Skeletal muscle satellite cell (primary cell): Measurements from ENCODE around the gene AQP12A. TPM values are rescaled to one million over a fixed set of nuclear protein-coding genes. Genes with fewer than 3 reads are reported as not detected.
"Not testable (repeated sequence)": the region's sequence is repeated elsewhere in the genome, so short reads cannot be mapped to it uniquely, and the experiment has no call there.

Source experiments
- H3K27me3 ChIP-seq: 2 replicates; pipeline ENCODE4 v1.7.0; 2013; ENCODE audit warnings: low read length; ENCODE audit not compliant: control insufficient read depth, insufficient read depth
- H3K36me3 ChIP-seq: 2 replicates; pipeline ENCODE4 v1.7.0; 2013; ENCODE audit warnings: mild to moderate bottlenecking, control low read depth, low read length; ENCODE audit not compliant: insufficient read depth
- H3K4me1 ChIP-seq: 2 replicates; pipeline ENCODE4 v1.7.0; 2013; ENCODE audit warnings: low read length; ENCODE audit not compliant: control insufficient read depth, insufficient read depth
- H3K4me2 ChIP-seq: 2 replicates; pipeline ENCODE4 v1.7.0; 2013; ENCODE audit warnings: mild to moderate bottlenecking, low read length
- H3K4me3 ChIP-seq: 2 replicates; pipeline ENCODE4 v1.7.0; 2013; ENCODE audit warnings: low read length
- H3K9ac ChIP-seq: 2 replicates; pipeline ENCODE4 v1.7.0; 2013; ENCODE audit warnings: mild to moderate bottlenecking, low read depth, low read length, moderate library complexity
- H3K9me3 ChIP-seq: replicated peaks from 2 replicates; pipeline ENCODE4 v1.7.0; 2013; ENCODE audit warnings: mild to moderate bottlenecking, control low read depth, low read length
- total RNA-seq: library from RNA; depleted of rRNA; stranded (reverse); fragments of >200 nt; gene quantifications from 2 replicates; pipeline ENCODE4 v1.2.3, GENCODE V29; 2012; rRNA removed

AQP12A gene, protein sequence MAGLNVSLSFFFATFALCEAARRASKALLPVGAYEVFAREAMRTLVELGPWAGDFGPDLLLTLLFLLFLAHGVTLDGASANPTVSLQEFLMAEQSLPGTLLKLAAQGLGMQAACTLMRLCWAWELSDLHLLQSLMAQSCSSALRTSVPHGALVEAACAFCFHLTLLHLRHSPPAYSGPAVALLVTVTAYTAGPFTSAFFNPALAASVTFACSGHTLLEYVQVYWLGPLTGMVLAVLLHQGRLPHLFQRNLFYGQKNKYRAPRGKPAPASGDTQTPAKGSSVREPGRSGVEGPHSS
- total RNA-seq, result not detected in 2 replicates

DNA sequence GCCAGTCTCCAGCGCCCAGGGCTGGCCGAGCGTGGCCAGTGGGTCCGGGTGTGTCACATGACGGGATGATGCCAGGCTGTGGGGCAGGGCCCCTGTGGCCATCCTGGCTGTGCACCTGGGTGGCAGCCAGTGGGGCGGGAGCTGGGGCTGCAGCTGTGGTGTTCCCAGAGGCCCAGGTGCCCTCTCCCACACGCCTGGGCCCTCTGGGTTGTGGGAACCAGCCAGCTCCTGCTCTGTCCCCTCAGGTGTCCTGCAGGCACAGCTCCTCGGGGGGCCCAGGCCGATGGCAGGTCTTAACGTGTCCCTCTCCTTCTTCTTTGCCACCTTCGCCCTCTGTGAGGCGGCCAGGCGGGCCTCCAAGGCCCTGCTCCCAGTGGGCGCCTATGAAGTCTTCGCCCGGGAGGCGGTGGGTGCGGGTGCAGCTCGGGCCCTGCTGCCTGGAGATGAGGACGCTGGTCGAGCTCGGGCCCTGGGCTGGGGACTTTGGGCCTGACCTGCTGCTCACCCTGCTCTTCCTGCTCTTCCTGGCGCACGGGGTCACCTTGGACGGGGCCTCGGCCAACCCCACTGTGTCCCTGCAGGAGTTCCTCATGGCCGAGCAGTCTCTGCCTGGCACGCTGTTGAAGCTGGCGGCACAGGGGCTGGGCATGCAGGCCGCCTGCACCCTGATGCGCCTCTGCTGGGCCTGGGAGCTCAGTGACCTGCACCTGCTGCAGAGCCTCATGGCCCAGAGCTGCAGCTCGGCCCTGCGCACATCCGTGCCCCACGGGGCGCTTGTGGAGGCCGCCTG lies at the start of gene AQP12A:
AQP12A (plus strand) TSS at position 236 of the 790 bp plus-strand sequence; CDS start at position 284, 48 bp downstream.
- not testable (repeated sequence) for H3K9ac ChIP-seq, H3K4me1 ChIP-seq, H3K36me3 ChIP-seq, H3K4me3 ChIP-seq, H3K9me3 ChIP-seq, H3K27me3 ChIP-seq, H3K4me2 ChIP-seq

DNA sequence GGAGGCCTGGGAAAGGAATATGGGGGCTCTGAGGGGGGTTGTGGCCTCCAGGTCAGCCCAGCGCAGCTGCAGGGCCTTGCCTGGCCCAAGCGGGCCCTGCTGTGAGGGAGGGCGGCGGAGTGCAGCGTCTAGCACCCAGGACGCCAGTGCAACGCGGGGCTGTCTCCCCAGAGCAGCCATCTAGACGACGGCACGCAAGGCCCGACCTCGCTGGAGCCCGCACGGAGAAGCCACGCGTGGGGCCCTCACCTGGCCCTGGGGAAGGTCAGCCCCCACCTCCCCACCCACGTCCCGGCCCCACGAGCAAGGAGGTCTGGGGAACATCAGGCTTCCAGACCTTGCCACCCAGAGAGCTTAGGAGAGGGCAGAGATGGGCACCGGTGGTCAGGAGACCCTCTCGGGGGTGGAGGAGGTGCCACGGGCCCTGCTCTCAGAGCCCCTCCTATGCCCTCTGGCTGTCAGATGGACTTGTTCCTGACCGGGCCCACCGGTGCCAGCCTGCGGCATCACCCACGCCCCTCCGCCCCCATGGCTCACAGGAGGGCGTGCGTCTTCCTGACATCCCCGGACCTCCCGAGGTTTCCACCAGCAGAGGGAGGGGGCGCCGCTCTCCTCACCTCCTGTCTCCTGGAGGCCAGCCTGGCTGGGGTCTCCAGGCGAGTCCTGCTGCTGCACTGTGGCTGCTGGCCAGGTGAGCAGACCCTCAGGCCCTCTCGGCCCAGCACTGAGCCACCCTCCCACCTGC lies 49.4 kb upstream of the AQP12A start:
- H3K9me3 ChIP-seq, result no peaks in the 10 kb centered on the region
- H3K27me3 ChIP-seq, result peaks cover 58% of the 10 kb centered on the region
- no peaks in the 10 kb centered on the region for H3K4me1 ChIP-seq
- no peaks in the 10 kb centered on the region for H3K36me3 ChIP-seq
- no peak overlapping the region for H3K4me2 ChIP-seq
- no peak overlapping the region for H3K9ac ChIP-seq
- no peak overlapping the region for H3K4me3 ChIP-seq

DNA sequence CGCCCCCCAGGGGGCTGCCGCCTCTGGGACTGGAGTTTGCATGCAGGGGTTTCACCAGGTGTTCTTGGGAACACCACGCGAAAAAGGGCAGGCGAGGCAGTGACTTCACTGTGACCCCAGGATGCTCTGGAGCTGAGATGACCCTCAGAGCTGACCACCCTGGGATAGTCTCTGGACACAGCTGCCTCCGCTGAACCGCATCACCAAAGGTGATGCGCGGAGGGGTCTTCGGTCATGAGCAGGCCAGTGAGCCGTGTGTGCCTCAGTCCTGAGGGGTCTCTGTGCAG lies 48.9 kb upstream of the AQP12A start:
- H3K36me3 ChIP-seq, result no peaks in the 10 kb centered on the region
- no peak overlapping the region for H3K4me2 ChIP-seq
- H3K4me3 ChIP-seq, result no peak overlapping the region
- peaks cover 60% of the 10 kb centered on the region for H3K27me3 ChIP-seq
- H3K9ac ChIP-seq, result no peak overlapping the region
- H3K4me1 ChIP-seq, result no peaks in the 10 kb centered on the region
- H3K9me3 ChIP-seq, result no peaks in the 10 kb centered on the region

DNA sequence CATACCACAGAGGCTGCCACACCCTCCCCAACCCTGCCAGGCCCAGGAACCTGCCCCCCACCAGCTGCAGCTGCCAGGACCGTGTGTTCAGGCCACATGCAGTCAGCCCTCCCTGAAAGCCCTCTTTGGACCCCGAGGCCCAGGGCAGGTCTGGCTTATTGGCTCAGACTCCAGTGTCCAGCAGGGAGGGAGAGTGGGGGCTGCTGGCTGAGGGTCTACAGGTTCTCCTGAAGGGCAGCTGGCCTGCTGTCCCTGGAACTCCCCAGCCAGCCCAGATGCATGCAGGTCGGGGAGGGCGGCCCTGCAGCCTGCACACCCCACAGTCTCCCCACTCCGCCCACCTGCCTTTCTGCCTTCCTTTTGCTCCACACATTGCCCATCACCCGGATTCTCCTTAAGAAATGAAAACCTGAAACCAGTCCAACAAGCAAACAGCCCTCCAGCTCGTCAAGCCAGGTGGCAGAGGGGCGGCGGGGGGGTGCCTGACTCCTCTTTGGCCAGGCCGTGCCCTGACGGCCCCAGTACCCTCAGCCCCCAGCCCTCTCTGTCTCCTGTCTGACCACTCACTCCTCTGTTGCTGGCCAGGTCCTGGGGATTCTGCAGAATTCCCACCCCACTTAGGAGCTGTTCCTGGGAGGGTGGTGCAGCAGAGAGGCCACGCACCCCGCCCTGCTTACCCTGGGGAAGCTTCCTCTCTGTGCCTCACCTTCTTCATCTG lies 48.4 kb upstream of the AQP12A start:
- Histone ChIP-seq H3K4me2 (no peak overlapping the region), H3K9me3 (no peaks in the 10 kb centered on the region), H3K4me1 (no peaks in the 10 kb centered on the region), H3K27me3 (peaks cover 60% of the 10 kb centered on the region), H3K9ac (no peak overlapping the region), H3K4me3 (no peak overlapping the region), H3K36me3 (no peaks in the 10 kb centered on the region)

DNA sequence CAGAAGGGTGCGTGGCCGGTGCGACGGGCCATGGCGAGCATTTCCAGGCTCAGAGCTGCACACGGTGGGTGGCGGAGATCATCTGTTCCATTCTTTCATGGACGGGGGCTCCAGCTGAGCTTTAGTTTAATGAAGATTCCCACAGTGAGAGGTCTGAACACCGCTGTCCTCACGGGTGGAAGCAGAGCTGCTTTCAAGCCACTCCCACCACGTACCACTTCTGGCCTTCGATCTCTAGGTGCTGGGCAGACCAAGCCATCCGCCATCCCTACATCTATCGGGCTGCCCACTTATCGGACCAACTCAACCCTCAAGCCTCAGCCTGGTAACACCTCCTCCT lies 47.9 kb upstream of the AQP12A start:
- Histone ChIP-seq H3K9me3 (no peaks in the 10 kb centered on the region), H3K9ac (no peak overlapping the region), H3K4me2 (no peak overlapping the region), H3K27me3 (peaks cover 60% of the 10 kb centered on the region), H3K4me3 (no peak overlapping the region), H3K4me1 (no peaks in the 10 kb centered on the region), H3K36me3 (no peaks in the 10 kb centered on the region)

DNA sequence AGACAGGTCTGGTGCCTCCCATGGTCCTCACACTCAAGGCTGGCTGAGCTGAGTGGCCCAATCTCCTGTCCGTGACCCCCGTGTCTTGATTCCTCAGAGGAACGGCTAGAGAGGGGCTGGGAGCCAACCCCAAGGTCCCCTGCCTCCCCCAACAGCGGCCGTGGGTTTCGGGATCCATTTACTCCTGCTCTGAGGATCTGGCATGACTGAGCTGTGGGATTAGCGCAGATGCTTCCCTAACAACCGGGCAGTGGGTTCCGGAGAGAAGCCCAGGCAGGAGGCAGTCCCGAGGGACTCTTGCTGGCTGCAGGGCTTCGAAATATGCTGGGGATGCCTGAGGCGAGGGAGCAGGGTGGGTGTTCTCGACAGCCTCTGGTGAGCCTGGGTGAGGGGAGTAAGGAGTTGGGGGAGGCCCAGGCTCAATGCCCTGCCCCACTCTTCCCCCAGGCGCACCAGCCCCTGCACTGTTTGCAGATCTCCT lies 47.5 kb upstream of the AQP12A start:
- no peak overlapping the region for H3K9ac ChIP-seq
- H3K9me3 ChIP-seq, result no peaks in the 10 kb centered on the region
- H3K36me3 ChIP-seq, result no peaks in the 10 kb centered on the region
- no peak overlapping the region for H3K4me2 ChIP-seq
- H3K4me3 ChIP-seq, result no peak overlapping the region
- peaks cover 63% of the 10 kb centered on the region for H3K27me3 ChIP-seq
- H3K4me1 ChIP-seq, result no peaks in the 10 kb centered on the region

DNA sequence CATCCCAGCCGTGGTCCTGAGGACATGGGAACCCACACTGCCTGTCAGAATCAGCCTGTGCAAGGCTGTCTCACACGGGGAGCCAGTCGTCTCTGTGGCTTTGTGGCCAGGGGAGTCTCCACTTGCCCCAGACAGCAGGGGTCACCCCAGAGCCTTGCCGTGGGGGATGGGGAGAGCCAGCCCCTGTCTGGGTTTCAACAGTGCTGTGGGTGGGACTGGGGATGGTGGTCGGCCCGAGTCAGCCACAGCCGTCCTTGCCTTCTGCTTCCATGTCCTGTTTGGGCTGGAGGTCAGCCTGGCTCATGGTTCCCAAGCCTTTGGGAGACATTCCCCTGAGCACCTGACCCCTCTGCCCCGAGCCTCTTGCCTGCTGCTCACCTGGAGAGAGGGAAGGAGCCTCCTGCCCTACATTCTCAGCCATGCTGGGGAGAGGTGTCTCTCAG lies 46.8 kb upstream of the AQP12A start:
- Histone ChIP-seq H3K27me3 (peaks cover 63% of the 10 kb centered on the region), H3K9ac (no peak overlapping the region), H3K36me3 (no peaks in the 10 kb centered on the region), H3K4me1 (no peaks in the 10 kb centered on the region), H3K4me3 (no peak overlapping the region), H3K4me2 (no peak overlapping the region), H3K9me3 (no peaks in the 10 kb centered on the region)

DNA sequence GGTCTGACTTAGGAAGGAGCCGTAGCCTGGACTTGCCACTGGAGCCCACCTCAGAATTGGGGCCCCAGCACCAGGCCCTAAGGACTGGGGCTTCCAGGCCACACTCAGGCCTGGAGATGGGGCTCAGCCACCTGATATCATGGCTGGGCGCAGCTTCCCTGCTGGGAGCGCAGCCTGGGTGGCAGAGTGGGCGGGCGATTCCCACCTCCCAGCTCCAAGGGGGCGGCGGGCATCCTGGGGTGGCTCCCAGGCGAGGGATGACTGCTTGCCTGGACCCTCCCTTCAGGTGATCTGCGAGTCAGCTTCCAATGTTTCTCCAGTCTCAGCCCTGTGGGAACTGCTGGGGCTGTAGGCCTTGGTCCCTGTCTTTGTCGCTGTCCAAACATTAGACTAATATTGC lies 46.3 kb upstream of the AQP12A start:
- Histone ChIP-seq H3K4me1 (no peaks in the 10 kb centered on the region), H3K27me3 (peaks cover 68% of the 10 kb centered on the region), H3K9ac (no peak overlapping the region), H3K4me3 (no peak overlapping the region), H3K9me3 (no peaks in the 10 kb centered on the region), H3K4me2 (no peak overlapping the region), H3K36me3 (no peaks in the 10 kb centered on the region)

DNA sequence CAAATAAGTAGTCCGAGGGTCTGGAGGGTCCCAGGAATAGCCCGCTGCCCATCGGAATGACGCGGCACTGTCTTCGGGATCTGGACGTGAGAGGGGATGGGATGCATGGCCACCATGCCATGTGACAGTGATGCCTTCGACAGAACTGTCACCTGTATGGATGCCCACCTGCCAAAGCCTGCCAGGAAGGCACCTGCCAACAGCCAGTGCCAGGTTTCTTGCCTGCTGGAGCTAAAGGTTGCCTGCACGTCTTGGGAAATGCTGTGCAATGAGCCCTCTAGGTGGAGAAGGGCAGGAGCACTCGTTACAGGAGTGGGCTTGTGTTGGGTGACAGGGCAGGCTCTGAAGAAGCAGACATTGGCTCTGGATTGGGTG lies 45.9 kb upstream of the AQP12A start:
- Histone ChIP-seq H3K4me3 (no peak overlapping the region), H3K4me1 (no peaks in the 10 kb centered on the region), H3K27me3 (peaks cover 72% of the 10 kb centered on the region), H3K4me2 (no peak overlapping the region), H3K36me3 (no peaks in the 10 kb centered on the region), H3K9me3 (no peaks in the 10 kb centered on the region), H3K9ac (no peak overlapping the region)

DNA sequence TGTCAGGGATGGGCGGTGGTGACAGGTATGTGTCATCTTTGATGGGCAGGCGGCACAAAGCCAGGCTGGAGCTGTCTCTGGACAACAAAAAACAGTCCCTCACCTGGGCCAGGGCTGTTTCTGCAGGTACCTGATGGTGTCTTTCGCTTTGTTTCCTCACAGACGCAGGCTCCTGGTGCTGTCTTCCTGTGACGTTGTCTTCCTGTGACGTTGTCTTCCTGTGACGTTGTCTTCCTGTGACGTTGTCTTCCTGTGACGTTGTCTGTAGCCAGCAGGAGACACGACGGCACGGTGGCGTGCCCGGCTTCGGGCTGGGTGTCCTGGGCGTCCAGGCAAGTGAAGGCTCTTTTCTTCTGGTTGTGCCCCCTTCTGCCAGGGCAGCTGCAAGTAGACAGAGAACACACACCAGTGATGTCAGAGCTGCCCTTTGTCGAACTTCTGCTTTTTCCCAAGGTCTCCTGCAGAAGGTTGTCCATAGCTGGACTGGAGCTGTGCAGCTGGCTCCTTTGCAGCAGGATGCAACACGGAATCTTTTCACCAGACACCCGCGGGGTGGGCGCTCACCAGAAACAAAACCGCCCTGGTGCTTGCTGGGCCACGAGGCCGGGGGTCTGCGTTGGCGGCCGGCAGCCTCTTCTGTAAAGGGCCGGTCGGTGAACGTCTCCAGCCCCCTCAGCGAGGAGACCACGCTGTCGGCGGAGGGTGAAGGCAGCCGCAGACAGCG lies 45.3 kb upstream of the AQP12A start:
- Histone ChIP-seq H3K9me3 (no peaks in the 10 kb centered on the region), H3K4me3 (no peak overlapping the region), H3K36me3 (no peaks in the 10 kb centered on the region), H3K4me1 (no peaks in the 10 kb centered on the region), H3K4me2 (no peak overlapping the region), H3K27me3 (peaks cover 78% of the 10 kb centered on the region), H3K9ac (no peak overlapping the region)
